Gastroesophageal sphincter (tissue), 4 donors: ENCODE results near the gene CTDSP1. TPM values are rescaled to one million over a fixed set of nuclear protein-coding genes. Genes with fewer than 3 reads are reported as not detected.

Experiments used
- ATAC-seq: fragments of 150-250 bp; one replicate; pipeline ENCODE4 v1.9.1; 2016; ENCODE audit warnings: mild to moderate bottlenecking, moderate library complexity
- H3K27ac ChIP-seq, 4 donors: fragments of 200-600 bp; sonication (generic) in 3 of 4; 1 replicate in 3 of 4; 2 replicates in 1 of 4; pipeline ENCODE4 v1.5.1; 2016 to 2019
- H3K27me3 ChIP-seq: fragments of 200-600 bp; sonication (generic); one replicate; pipeline ENCODE4 v1.5.1; 2019
- H3K36me3 ChIP-seq, 2 donors: fragments of 200-600 bp; sonication (generic); one replicate each; pipeline ENCODE4 v1.5.1; 2019; ENCODE audit warnings: control low read depth in 1 of 2
- H3K4me1 ChIP-seq, 3 donors: fragments of 200-600 bp; sonication (generic); 1 replicate in 2 of 3; 2 replicates in 1 of 3; pipeline ENCODE4 v1.5.1; 2016 to 2019; ENCODE audit warnings: control low read depth in 2 of 3
- H3K4me3 ChIP-seq, 2 donors: fragments of 200-600 bp; sonication (generic); one replicate each; pipeline ENCODE4 v1.5.1; 2019; ENCODE audit warnings: mild to moderate bottlenecking in 1 of 2, moderate library complexity in 1 of 2
- H3K9me3 ChIP-seq, 3 donors: fragments of 200-600 bp; sonication (generic); one replicate each; pipeline ENCODE4 v1.5.1; 2017 to 2019; ENCODE audit warnings: control low read depth in 2 of 3
- EP300 ChIP-seq: sonication (generic); formaldehyde crosslinking; IDR thresholded peaks from one replicate; pipeline ENCODE4 v1.6.1; 2017; ENCODE audit warnings: antibody characterized with exemption, mild to moderate bottlenecking
- POLR2A ChIP-seq, 2 donors: fragments of 450-650 bp; IDR thresholded peaks; one replicate each; pipeline ENCODE4 v1.6.1; 2017; ENCODE audit warnings: antibody characterized with exemption in 2 of 2, mild to moderate bottlenecking in 2 of 2, moderate library complexity in 1 of 2
- POLR2AphosphoS5 ChIP-seq: sonication (generic); formaldehyde crosslinking; IDR thresholded peaks from one replicate; pipeline ENCODE4 v1.6.1; 2017; ENCODE audit warnings: antibody characterized with exemption
- WGBS, 2 donors: methylation state at CpG; one replicate each; pipeline ENCODE4 v1.1.5; 2018; ENCODE audit warnings: low coverage in 1 of 2; 5-methylcytosine and 5-hydroxymethylcytosine counted together
- total RNA-seq, 4 donors: library from RNA; depleted of rRNA; stranded (reverse); fragments of >200 nt; gene quantifications; one replicate each; pipeline ENCODE4 v1.1.0, GENCODE V29; 2016
- TF ChIP-seq, protein P1 (sequence below), 4 experiments: fragments of 200-600 bp in 2 of 4; fragments of 450-650 bp in 2 of 4; sonication (generic) in 1 of 4; IDR thresholded peaks; one replicate each; pipeline ENCODE4 v1.5.1; 2017 to 2019; ENCODE audit warnings: antibody characterized with exemption in 4 of 4, mild to moderate bottlenecking in 2 of 4, moderate library complexity in 2 of 4

CTDSP1 gene
- total RNA-seq, 4 donors from 2014 or later = 121 to 159 (median 136) TPM

DNA sequence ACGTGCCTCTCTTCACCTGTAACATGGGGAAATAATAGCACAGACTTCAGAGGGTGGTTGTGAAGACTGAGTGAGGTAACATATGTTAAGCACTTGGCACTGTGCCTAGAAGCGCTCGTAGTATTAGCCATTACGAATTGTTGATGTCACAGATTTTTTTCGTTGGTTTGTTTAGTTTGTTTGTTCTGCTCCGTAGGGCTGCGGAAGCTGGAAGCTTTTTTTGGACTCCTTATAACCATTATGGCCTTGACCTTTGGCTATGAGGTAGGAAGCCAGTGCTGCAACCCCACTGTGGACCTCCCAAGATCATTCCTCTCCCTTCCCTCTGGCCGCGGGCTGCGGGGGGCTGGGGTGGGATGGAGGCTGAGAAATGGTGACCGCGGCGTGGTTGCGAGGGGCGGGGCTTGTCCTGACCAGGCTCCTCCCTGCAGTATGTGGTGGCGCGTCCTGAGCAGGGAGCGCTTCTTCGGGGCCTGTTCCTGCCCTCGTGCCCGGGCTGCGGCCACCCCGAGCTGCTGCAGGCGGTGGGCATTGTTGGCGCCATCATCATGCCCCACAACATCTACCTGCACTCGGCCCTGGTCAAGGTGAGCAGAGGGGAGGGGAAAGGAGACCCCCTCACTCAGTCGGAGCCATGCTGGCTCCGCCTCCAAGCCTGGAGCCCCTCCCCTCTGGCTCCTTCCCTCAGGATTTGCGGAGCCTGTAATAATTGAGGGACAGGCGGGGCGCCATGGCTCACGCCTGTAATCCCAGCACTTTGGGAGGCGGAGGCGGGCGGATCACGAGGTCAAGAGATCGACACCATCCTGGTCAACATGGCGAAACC, 12.1 kb upstream of the CTDSP1 start:
- 4 to 14% methylated on average over 7 of the region's 38 CpGs for WGBS, 2 donors
- H3K9me3 ChIP-seq = no peaks in the 10 kb centered on the region
- no peaks in the 10 kb centered on the region for H3K36me3 ChIP-seq
- H3K4me3 ChIP-seq = peak overlapping the region in 1 of 2 donors; percentile 41
- peak overlapping the region in 1 of 4 donors; percentile 50 for H3K27ac ChIP-seq
- peak; percentile 72 for ATAC-seq
- H3K4me1 ChIP-seq = peaks cover 0 to 11% (median 0%) of the 10 kb centered on the region in 3 donors
- H3K27me3 ChIP-seq = no peaks in the 10 kb centered on the region
- no peak for TF ChIP-seq POLR2A (IDR thresholded peaks at IDR 0.05)
- TF ChIP-seq, protein P1, sequence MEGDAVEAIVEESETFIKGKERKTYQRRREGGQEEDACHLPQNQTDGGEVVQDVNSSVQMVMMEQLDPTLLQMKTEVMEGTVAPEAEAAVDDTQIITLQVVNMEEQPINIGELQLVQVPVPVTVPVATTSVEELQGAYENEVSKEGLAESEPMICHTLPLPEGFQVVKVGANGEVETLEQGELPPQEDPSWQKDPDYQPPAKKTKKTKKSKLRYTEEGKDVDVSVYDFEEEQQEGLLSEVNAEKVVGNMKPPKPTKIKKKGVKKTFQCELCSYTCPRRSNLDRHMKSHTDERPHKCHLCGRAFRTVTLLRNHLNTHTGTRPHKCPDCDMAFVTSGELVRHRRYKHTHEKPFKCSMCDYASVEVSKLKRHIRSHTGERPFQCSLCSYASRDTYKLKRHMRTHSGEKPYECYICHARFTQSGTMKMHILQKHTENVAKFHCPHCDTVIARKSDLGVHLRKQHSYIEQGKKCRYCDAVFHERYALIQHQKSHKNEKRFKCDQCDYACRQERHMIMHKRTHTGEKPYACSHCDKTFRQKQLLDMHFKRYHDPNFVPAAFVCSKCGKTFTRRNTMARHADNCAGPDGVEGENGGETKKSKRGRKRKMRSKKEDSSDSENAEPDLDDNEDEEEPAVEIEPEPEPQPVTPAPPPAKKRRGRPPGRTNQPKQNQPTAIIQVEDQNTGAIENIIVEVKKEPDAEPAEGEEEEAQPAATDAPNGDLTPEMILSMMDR (IDR thresholded peaks at IDR 0.05) = no peak
- TF ChIP-seq EP300 = no peak
- TF ChIP-seq POLR2AphosphoS5 = no peak

- H3K4me3 ChIP-seq = no peak overlapping the region
- H3K27ac ChIP-seq = no peak overlapping the region
- ATAC-seq = no peak
- TF ChIP-seq POLR2AphosphoS5 = no peak
- TF ChIP-seq EP300 = no peak
- no peak for TF ChIP-seq POLR2A (IDR thresholded peaks at IDR 0.05)
- TF ChIP-seq, protein P1 (IDR thresholded peaks at IDR 0.05) = no peak
- no peaks in the 10 kb centered on the region for H3K27me3 ChIP-seq
- peaks cover 0 to 11% (median 0%) of the 10 kb centered on the region in 3 donors for H3K4me1 ChIP-seq
- H3K36me3 ChIP-seq = no peaks in the 10 kb centered on the region
- no peaks in the 10 kb centered on the region for H3K9me3 ChIP-seq
- 95 to 100% methylated on average over 5 to 17 of the region's 17 CpGs for WGBS, 2 donors
Measured at GRCh38 chr2:218389333-218390150, 10.1 kb upstream of the CTDSP1 start.

GRCh38 chr2:218391202-218391601, 8.5 kb upstream of the CTDSP1 start:
- no peaks in the 10 kb centered on the region for H3K9me3 ChIP-seq
- TF ChIP-seq EP300 = no peak
- TF ChIP-seq POLR2AphosphoS5 = no peak
- TF ChIP-seq POLR2A (IDR thresholded peaks at IDR 0.05) = no peak
- TF ChIP-seq, protein P1 (IDR thresholded peaks at IDR 0.05) = no peak
- ATAC-seq = no peak
- H3K4me1 ChIP-seq = peaks cover 0 to 19% (median 0%) of the 10 kb centered on the region in 3 donors
- H3K27ac ChIP-seq = no peak overlapping the region
- H3K4me3 ChIP-seq = no peak overlapping the region
- no peaks in the 10 kb centered on the region for H3K36me3 ChIP-seq
- 97% methylated on average over 4 of the region's 23 CpGs; no CpG with 5 or more reads in 1 of the 2 donors for WGBS, 2 donors
- no peaks in the 10 kb centered on the region for H3K27me3 ChIP-seq

DNA sequence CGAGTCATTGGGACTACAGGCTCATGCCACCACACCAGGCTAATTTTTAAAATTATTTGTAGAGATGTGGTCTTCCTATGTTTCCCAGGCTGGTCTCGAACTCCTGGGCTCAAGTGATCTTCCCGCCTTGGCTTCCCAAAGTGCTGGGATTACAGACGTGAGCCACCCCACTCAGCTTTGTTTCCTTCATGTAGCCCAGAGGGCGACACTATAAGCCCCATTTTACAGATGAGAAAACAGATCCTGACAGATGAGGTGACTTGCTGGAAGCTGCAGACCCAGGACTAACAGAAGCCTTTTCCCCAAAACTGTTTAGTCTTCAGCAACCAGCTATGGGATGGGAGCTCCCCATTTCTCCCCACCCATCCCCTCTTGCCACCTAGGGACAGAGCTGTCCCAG, 7.2 kb upstream of the CTDSP1 start:
- 90 to 93% methylated on average over 4 to 5 of the region's 5 CpGs for WGBS, 2 donors
- H3K27me3 ChIP-seq = no peaks in the 10 kb centered on the region
- no peaks in the 10 kb centered on the region for H3K36me3 ChIP-seq
- H3K4me1 ChIP-seq = peaks cover 0 to 24% (median 0%) of the 10 kb centered on the region in 3 donors
- no peak overlapping the region for H3K27ac ChIP-seq
- TF ChIP-seq, protein P1 (IDR thresholded peaks at IDR 0.05) = no peak
- TF ChIP-seq EP300 (no peak), POLR2AphosphoS5 (no peak), POLR2A (IDR thresholded peaks at IDR 0.05) (no peak)
- no peaks in the 10 kb centered on the region for H3K9me3 ChIP-seq
- ATAC-seq = no peak
- H3K4me3 ChIP-seq = no peak overlapping the region
